ENCODE measurements around the gene TBX1.

DNA sequence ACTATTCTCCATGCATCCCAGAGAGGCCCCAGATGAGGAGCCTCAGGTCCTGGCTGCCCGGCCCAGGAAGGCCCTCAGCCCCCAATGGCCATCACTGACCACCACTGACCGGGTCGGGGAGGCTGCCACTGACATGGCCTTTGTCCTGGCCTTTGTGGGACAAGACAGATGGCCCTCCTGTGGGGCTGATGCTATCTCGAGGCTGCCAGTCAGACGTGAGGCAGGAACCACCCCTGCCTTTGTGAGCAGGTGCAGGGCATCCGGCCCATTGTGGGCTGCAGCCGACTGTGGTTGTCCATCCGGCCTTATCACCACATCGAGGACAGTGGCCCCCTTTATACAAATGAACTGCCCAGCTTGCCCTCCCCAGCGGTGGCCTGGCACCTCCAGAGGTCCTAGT is 31.7 kb upstream of the TBX1 start:
- TF ChIP-seq CTCF (IDR thresholded peaks at IDR 0.05) (no peak), POLR2A (IDR thresholded peaks at IDR 0.05) (no peak), POLR2AphosphoS5 (IDR thresholded peaks at IDR 0.05) (no peak)
